ENCODE results near the gene EML1.

The EML1 gene

GRCh38 chr14:99972748-99973466, 179.7 kb downstream of the EML1 start:
- TF ChIP-seq, protein P1, sequence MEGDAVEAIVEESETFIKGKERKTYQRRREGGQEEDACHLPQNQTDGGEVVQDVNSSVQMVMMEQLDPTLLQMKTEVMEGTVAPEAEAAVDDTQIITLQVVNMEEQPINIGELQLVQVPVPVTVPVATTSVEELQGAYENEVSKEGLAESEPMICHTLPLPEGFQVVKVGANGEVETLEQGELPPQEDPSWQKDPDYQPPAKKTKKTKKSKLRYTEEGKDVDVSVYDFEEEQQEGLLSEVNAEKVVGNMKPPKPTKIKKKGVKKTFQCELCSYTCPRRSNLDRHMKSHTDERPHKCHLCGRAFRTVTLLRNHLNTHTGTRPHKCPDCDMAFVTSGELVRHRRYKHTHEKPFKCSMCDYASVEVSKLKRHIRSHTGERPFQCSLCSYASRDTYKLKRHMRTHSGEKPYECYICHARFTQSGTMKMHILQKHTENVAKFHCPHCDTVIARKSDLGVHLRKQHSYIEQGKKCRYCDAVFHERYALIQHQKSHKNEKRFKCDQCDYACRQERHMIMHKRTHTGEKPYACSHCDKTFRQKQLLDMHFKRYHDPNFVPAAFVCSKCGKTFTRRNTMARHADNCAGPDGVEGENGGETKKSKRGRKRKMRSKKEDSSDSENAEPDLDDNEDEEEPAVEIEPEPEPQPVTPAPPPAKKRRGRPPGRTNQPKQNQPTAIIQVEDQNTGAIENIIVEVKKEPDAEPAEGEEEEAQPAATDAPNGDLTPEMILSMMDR (IDR thresholded peaks at IDR 0.05; ENCODE audit: borderline replicate concordance, control extremely low read depth, extremely low read depth, insufficient read depth, missing control alignments): no peak
- no peak for DNase-seq (ENCODE audit: low spot score)
- in situ Hi-C loops (cut with MboI; ENCODE audit: low sequenced_read_pairs, unreplicated experiment): no loop called here

- no peak for DNase-seq (ENCODE audit: low spot score)
- in situ Hi-C loops (cut with MboI; ENCODE audit: low sequenced_read_pairs, unreplicated experiment): no loop called here
- TF ChIP-seq, protein P1 (IDR thresholded peaks at IDR 0.05; ENCODE audit: borderline replicate concordance, control extremely low read depth, extremely low read depth, insufficient read depth, missing control alignments): no peak
Observed at GRCh38 chr14:99975190-99975589, 182.0 kb downstream of the EML1 start.

- in situ Hi-C loops (cut with MboI; ENCODE audit: low sequenced_read_pairs, unreplicated experiment): no loop called here
- no peak for DNase-seq (ENCODE audit: low spot score)
- TF ChIP-seq, protein P1 (IDR thresholded peaks at IDR 0.05; ENCODE audit: borderline replicate concordance, control extremely low read depth, extremely low read depth, insufficient read depth, missing control alignments): no peak
Observed at GRCh38 chr14:99976021-99976420, 182.8 kb downstream of the EML1 start.

DNA sequence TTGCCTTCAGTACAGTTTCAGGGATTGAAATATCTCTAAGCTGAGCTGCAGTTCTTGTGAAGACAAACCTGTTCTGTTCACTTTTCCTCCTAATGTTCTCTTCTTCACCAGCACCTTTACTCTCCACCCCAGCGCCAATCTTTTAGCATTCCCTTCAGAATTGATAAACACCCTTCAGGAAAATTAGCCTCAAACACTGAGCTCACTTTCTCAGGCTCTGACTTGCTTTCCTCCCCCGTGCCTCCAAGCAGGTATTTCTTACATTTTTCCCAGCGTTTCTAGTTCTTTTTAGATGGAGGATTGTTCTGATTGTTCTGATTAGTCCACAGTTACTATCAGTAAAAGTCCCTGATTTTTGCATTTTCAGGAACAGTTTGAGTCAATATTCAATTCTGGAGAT, 183.5 kb downstream of the EML1 start:
- in situ Hi-C loops (cut with MboI; ENCODE audit: low sequenced_read_pairs, unreplicated experiment): no loop called here

DNA sequence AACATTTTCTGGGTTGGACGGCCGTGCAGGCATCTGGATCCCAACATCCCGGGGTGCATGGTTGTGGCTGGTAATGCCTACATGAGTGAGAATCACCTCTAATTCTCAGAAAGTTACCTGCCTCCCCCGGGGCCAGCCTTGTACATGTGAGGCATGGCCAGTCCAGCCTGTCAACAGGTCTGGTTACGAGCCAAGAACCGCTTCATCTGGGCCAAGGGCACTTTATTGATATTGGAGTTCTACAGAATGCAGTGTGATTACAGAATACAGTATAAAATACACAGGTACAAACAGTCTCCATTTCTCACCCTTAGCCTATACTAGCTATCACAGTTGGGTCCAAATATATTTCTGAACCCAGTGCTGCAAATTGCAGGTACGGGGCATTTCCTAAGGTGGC, 187.1 kb downstream of the EML1 start:
- TF ChIP-seq, protein P1 (IDR thresholded peaks at IDR 0.05; ENCODE audit: borderline replicate concordance, control extremely low read depth, extremely low read depth, insufficient read depth, missing control alignments): no peak
- in situ Hi-C loops (cut with MboI; ENCODE audit: low sequenced_read_pairs, unreplicated experiment): no loop called here
- no peak for DNase-seq (ENCODE audit: low spot score)

More for the DNA sequence above, 183.5 kb downstream of the EML1 start:
- TF ChIP-seq, protein P1 (IDR thresholded peaks at IDR 0.05; ENCODE audit: borderline replicate concordance, control extremely low read depth, extremely low read depth, insufficient read depth, missing control alignments): no peak
- DNase-seq (ENCODE audit: low spot score): no peak

- DNase-seq (ENCODE audit: low spot score): no peak
- TF ChIP-seq, protein P1 (IDR thresholded peaks at IDR 0.05; ENCODE audit: borderline replicate concordance, control extremely low read depth, extremely low read depth, insufficient read depth, missing control alignments): no peak
- in situ Hi-C loops (cut with MboI; ENCODE audit: low sequenced_read_pairs, unreplicated experiment): no loop called here
Observed at GRCh38 chr14:99981806-99982205, 188.6 kb downstream of the EML1 start.
